Measurements from ENCODE around the gene TMED6. TPM values are rescaled to one million over a fixed set of nuclear protein-coding genes. Genes with fewer than 3 reads are reported as not detected.

TMED6 gene
- total and polyA plus RNA-seq, 12 donors: 0.32 to 0.41 (median 0.37) TPM; not detected in 7

DNA sequence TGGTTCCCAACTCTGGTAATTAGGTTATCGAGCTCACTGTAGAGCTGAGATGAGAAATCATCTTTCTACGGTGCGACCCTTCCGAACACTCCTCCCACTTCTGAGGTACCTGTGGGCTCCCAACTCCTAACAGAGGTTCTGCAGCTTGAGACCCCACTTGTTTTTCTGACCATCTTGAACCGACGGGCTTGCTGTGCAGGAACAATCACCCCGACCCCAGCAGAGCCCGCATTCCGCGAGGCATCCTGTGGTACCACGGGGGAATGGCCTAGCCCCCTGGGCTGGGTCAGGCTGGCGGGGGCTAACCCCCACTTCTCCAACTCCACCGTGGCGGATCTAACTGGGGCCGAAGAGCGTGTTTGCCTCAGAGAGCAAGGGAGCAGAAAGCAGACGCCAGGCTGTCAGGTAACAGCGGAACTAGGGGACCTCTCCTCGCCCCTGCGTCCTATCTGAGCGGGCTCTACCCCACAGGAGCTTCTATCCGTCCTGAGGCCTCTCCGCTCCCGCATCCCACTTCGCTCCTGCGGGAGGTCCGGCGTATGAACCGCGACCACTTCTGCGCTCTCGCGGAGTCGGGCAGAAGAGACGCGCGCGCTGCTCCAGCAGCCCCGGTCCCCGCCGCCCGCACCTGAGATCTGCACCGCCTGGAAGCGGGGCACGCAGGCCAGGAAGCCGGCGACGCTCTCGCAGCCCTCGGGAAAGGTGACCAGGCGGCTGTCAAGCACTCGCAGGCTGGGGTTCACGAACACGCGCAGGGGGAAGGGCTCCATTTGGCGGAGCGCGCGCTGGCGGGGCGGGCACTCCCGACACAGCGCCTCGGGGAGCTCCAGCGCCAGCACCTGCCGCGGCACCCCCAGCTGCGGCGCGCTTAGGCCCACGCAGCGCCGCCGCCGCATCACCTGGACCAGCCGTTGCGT lies 22.0 kb downstream of the TMED6 start:
- DNase-seq: peak in 1 of 2 donors; percentile 39
- peak in 6 of 8 donors; percentile 7 to 53 (median 13) for ATAC-seq
- intact Hi-C loops (cut with DNase I): no loop called here

DNA sequence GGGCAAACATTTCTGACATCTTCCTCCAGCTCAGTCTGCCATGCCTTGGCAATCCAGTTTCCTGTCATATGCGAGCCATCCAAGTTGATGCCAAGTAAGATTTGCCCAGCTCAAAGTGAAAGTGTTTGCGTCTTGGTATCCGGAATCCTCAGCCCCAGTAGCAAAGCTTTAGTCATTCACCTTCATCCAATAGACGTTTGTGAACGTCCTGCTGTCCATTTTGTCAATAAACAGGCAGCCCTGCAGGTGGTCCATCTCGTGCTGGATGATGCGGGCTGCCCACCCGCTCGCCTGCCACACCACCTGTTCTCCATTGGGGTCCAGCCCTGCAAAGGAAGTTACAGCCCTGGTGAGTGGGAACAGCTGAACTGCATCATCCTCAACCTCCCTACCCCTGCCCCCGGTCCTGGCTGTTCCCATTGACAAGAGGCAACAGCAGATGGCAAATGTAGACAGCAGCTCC lies 22.7 kb downstream of the TMED6 start:
- DNase-seq (no peak), ATAC-seq (no peak)
- Histone ChIP-seq H3K36me3 (peaks cover 0 to 74% (median 41%) of the 10 kb centered on the region in 9 donors), H3K27me3 (no peaks in the 10 kb centered on the region), H3K9me3 (no peaks in the 10 kb centered on the region), H3K27ac (peak overlapping the region in 1 of 10 donors; percentile 93), H3K4me3 (peak overlapping the region in 3 of 10 donors; percentile 69 to 95 (median 95)), H3K4me1 (peaks cover 5 to 62% (median 52%) of the 10 kb centered on the region in 9 donors)
- intact Hi-C loops (cut with DNase I): no loop called here
- no peak for TF ChIP-seq CTCF (IDR thresholded peaks at IDR 0.05)
- WGBS, 2 donors: 60 to 63% methylated on average over 10 of the region's 10 CpGs

More for the DNA sequence above, 22.0 kb downstream of the TMED6 start:
- no peaks in the 10 kb centered on the region for H3K27me3 ChIP-seq
- TF ChIP-seq CTCF (IDR thresholded peaks at IDR 0.05): no peak
- peaks cover 3 to 59% (median 52%) of the 10 kb centered on the region in 9 donors for H3K4me1 ChIP-seq
- H3K27ac ChIP-seq: peak overlapping the region in 9 of 10 donors; percentile 88 to 97 (median 92)
- H3K9me3 ChIP-seq: no peaks in the 10 kb centered on the region
- peak overlapping the region; percentile 69 to 99 (median 90) for H3K4me3 ChIP-seq
- H3K36me3 ChIP-seq: peaks cover 0 to 74% (median 46%) of the 10 kb centered on the region in 9 donors
- 6 to 7% methylated on average over 76 to 77 of the region's 77 CpGs for whole genome bisulfite sequencing, 2 donors

DNA sequence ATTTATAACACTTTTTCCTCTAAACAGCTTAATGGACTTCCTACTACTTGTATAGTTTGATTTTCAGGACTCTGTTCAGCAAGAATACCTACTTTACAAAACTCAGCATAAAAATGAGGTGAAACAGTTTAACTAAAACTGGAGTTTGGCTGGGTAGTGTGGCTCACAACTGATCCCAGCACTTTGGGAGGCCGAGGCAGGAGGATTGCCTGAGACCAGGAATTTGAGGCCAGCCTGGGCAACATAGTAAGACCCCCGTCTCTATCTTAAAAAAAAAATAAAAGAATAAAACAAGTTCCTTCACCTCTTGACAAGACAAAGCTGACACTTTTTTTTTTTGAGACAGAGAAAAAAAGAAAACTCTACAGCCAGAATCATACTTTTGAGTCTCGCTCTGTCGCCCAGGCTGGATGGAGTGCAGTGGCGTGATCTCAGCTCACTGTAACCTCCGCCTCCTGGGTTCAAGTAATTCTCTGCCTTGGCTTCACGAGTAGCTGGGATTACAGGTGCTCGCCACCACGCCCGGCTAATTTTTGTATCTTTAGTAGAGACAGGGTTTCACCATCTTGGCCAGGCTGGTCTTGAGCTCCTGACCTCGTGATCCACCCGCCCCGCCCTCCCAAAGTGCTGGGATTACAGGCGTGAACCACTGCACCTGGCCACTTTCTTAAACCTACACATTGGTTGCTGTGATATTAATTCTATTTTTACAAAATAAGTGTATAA lies 23.8 kb downstream of the TMED6 start:
- H3K27ac ChIP-seq: no peak overlapping the region
- no peaks in the 10 kb centered on the region for H3K9me3 ChIP-seq
- H3K4me3 ChIP-seq: no peak overlapping the region
- peaks cover 5 to 63% (median 52%) of the 10 kb centered on the region in 9 donors for H3K4me1 ChIP-seq
- TF ChIP-seq CTCF (IDR thresholded peaks at IDR 0.05): no peak
- intact Hi-C loops (cut with DNase I): no loop called here
- no peaks in the 10 kb centered on the region for H3K27me3 ChIP-seq
- 96% methylated on average over 14 of the region's 14 CpGs for WGBS, 2 donors
- ATAC-seq (no peak), DNase-seq (no peak)
- peaks cover 0 to 74% (median 37%) of the 10 kb centered on the region in 9 donors for H3K36me3 ChIP-seq
